GM23338 (cell line): Measurements from ENCODE around the gene PTPN22. TPM values are rescaled to one million over a fixed set of nuclear protein-coding genes. Genes with fewer than 3 reads are reported as not detected.

ENCODE experiments used
- ATAC-seq: fragments of 200-7000 bp; cut with Tn5 transposase; 3 replicates; pipeline ENCODE4 v1.9.1; 2020
- DNase-seq: peaks from one replicate; pipeline ENCODE4 v3.0.0-alpha.2; 2015; ENCODE audit warnings: low spot score
- H2AFZ ChIP-seq: fragments of 200-600 bp; sonication (generic); 2 replicates; pipeline ENCODE4 v1.8.0; 2016; ENCODE audit warnings: antibody characterized with exemption, mild to moderate bottlenecking, moderate library complexity
- H3F3A ChIP-seq: fragments of 200-600 bp; sonication (generic); replicated peaks from 2 replicates; pipeline ENCODE4 v1.8.0; 2017; ENCODE audit warnings: antibody characterized with exemption, mixed run types, low read depth
- H3K27ac ChIP-seq: fragments of 200-600 bp; sonication (generic); 2 replicates; pipeline ENCODE4 v1.6.1; 2016; ENCODE audit warnings: low read depth
- H3K27me3 ChIP-seq: fragments of 200-600 bp; sonication (generic); 2 replicates; pipeline ENCODE4 v1.8.0; 2016; ENCODE audit warnings: mild to moderate bottlenecking, mixed run types, moderate library complexity; ENCODE audit not compliant: insufficient read depth
- H3K36me3 ChIP-seq: fragments of 200-600 bp; sonication (generic); 2 replicates; pipeline ENCODE4 v1.8.0; 2016; ENCODE audit warnings: mild to moderate bottlenecking; ENCODE audit not compliant: insufficient read depth
- H3K4me1 ChIP-seq: fragments of 200-600 bp; sonication (generic); 2 replicates; pipeline ENCODE4 v1.8.0; 2016; ENCODE audit warnings: mild to moderate bottlenecking, moderate library complexity; ENCODE audit not compliant: insufficient read depth
- H3K4me2 ChIP-seq: fragments of 200-600 bp; sonication (generic); 2 replicates; pipeline ENCODE4 v1.7.1; 2017; ENCODE audit warnings: mixed run types
- H3K4me3 ChIP-seq: fragments of 200-600 bp; sonication (generic); 2 replicates; pipeline ENCODE4 v1.6.1; 2016; ENCODE audit warnings: mixed run types
- H3K79me2 ChIP-seq: fragments of 200-600 bp; sonication (generic); replicated peaks from 2 replicates; pipeline ENCODE4 v1.8.0; 2017; ENCODE audit warnings: mild to moderate bottlenecking; ENCODE audit not compliant: insufficient read depth
- H3K9me2 ChIP-seq: fragments of 200-600 bp; sonication (generic); 2 replicates; pipeline ENCODE4 v1.8.0; 2017; ENCODE audit not compliant: insufficient read depth
- H4K20me1 ChIP-seq: fragments of 200-600 bp; sonication (generic); replicated peaks from 2 replicates; pipeline ENCODE4 v1.8.0; 2017; ENCODE audit warnings: mild to moderate bottlenecking; ENCODE audit not compliant: insufficient read depth
- H3K27ac Mint-ChIP-seq: 2 replicates; pipeline ENCODE4 v1.8.0; 2020; ENCODE audit warnings: inconsistent platforms, mild to moderate bottlenecking, moderate library complexity, mixed read lengths
- H3K27me3 Mint-ChIP-seq: 3 replicates; pipeline ENCODE4 v1.8.0; 2022; ENCODE audit warnings: low read depth, mild to moderate bottlenecking, moderate library complexity, mixed read lengths, inconsistent platforms; ENCODE audit not compliant: insufficient read depth, poor library complexity
- H3K36me3 Mint-ChIP-seq: 3 replicates; pipeline ENCODE4 v1.8.0; 2021; ENCODE audit warnings: low read depth, mild to moderate bottlenecking, inconsistent platforms, moderate library complexity, mixed read lengths
- H3K4me1 Mint-ChIP-seq: 3 replicates; pipeline ENCODE4 v1.8.0; 2020; ENCODE audit warnings: mild to moderate bottlenecking, inconsistent platforms, mixed read lengths
- H3K4me3 Mint-ChIP-seq: 3 replicates; pipeline ENCODE4 v1.8.0; 2021; ENCODE audit warnings: moderate library complexity, mild to moderate bottlenecking, inconsistent platforms, mixed read lengths
- H3K9me3 Mint-ChIP-seq: 3 replicates; pipeline ENCODE4 v1.8.0; 2020; ENCODE audit warnings: moderate library complexity, mild to moderate bottlenecking, inconsistent platforms, mixed read lengths
- CREB1 ChIP-seq: fragments of 250-450 bp; sonication (Bioruptor Pico); IDR thresholded peaks from 2 replicates; pipeline ENCODE4 v1.5.0; 2020; ENCODE audit warnings: low read depth, mild to moderate bottlenecking, moderate library complexity
- CTCF ChIP-seq, 2 experiments: fragments of 200-600 bp in 1 of 2; sonication (generic) in 1 of 2; conservative IDR thresholded peaks; 2 replicates each; pipeline versions ENCODE4 v1.5.1 to v1.6.1; 2016 to 2017; ENCODE audit warnings: antibody characterized with exemption in 2 of 2, low read depth in 2 of 2, mild to moderate bottlenecking in 2 of 2, moderate library complexity in 1 of 2
- ETS1 ChIP-seq: IDR thresholded peaks from 2 replicates; pipeline ENCODE4 v1.6.1; 2016; ENCODE audit warnings: antibody characterized with exemption
- EZH2 ChIP-seq: fragments of 200-600 bp; sonication (generic); IDR thresholded peaks from one replicate; pipeline ENCODE4 v1.8.0; 2017; ENCODE audit warnings: antibody characterized with exemption, mild to moderate bottlenecking, low read depth; ENCODE audit not compliant: unreplicated experiment
- EZH2phosphoT487 ChIP-seq: fragments of 200-600 bp; sonication (generic); IDR thresholded peaks from one replicate; pipeline ENCODE4 v1.8.1; 2018; ENCODE audit warnings: antibody characterized with exemption; ENCODE audit not compliant: unreplicated experiment
- JUNB ChIP-seq: IDR thresholded peaks from one replicate; pipeline ENCODE4 v1.6.1; 2016; ENCODE audit warnings: antibody characterized with exemption; ENCODE audit not compliant: unreplicated experiment
- NANOG ChIP-seq: IDR thresholded peaks from 2 replicates; pipeline ENCODE4 v1.6.1; 2016; ENCODE audit warnings: antibody characterized with exemption, borderline replicate concordance
- POLR2AphosphoS5 ChIP-seq: IDR thresholded peaks from 2 replicates; pipeline ENCODE4 v1.6.1; 2016; ENCODE audit warnings: antibody characterized with exemption, low read depth
- REST ChIP-seq: IDR thresholded peaks from one replicate; pipeline ENCODE4 v1.6.1; 2018; ENCODE audit warnings: antibody characterized with exemption; ENCODE audit not compliant: unreplicated experiment
- STAT1 ChIP-seq: IDR thresholded peaks from one replicate; pipeline ENCODE4 v1.6.1; 2016; ENCODE audit warnings: antibody characterized with exemption; ENCODE audit not compliant: unreplicated experiment
- ZNF114 ChIP-seq: fragments of 250-450 bp; sonication (Bioruptor Pico); IDR thresholded peaks from 2 replicates; pipeline ENCODE4 v1.5.0; 2020; ENCODE audit warnings: mild to moderate bottlenecking, moderate library complexity
- ZNF331 ChIP-seq: fragments of 250-450 bp; sonication (Bioruptor Pico); IDR thresholded peaks from 2 replicates; pipeline ENCODE4 v1.5.0; 2020; ENCODE audit warnings: low read depth, mild to moderate bottlenecking, moderate library complexity
- polyA plus RNA-seq: library from polyadenylated mRNA; unstranded; fragments of >200 nt; fragmentation: Nextera tagmentation; extraction: Ambion mirVana; gene quantifications from 2 replicates; pipeline ENCODE4 v1.2.1, GENCODE V29; 2016
- total RNA-seq: library from RNA; depleted of rRNA; stranded (reverse); fragments of >200 nt; shearing (Covaris generic); gene quantifications from 2 replicates; pipeline ENCODE4 v1.2.3, GENCODE V29; 2014

The PTPN22 gene
- total and polyA plus RNA-seq, 2 experiments from 2014 or later: 0.08 TPM; not detected in 1

- Histone ChIP-seq H3K27ac (no peak overlapping the region), H3K79me2 (no peaks in the 10 kb centered on the region), H3K4me2 (no peak overlapping the region), H3K27me3 (no peaks in the 10 kb centered on the region), H3K4me3 (no peak overlapping the region), H2AFZ (no peak overlapping the region), H3K4me1 (no peaks in the 10 kb centered on the region), H3F3A (no peaks in the 10 kb centered on the region), H4K20me1 (no peaks in the 10 kb centered on the region), H3K36me3 (peaks cover 4% of the 10 kb centered on the region; the same call in 1 of the 2 replicates), H3K9me2 (no peaks in the 10 kb centered on the region)
- Mint-ChIP-seq H3K4me1 (no peaks in the 10 kb centered on the region), H3K36me3 (no peaks in the 10 kb centered on the region), H3K27me3 (peaks cover 1% of the 10 kb centered on the region), H3K4me3 (no peak overlapping the region), H3K27ac (no peak overlapping the region), H3K9me3 (peaks cover 5% of the 10 kb centered on the region; the same call in 1 of the 3 replicates)
- ATAC-seq (no peak), DNase-seq (no peak)
- TF ChIP-seq ETS1 (no peak), STAT1 (no peak), NANOG (no peak), REST (no peak), EZH2 (no peak), CREB1 (CRISPR knock-in tag) (no peak), POLR2AphosphoS5 (no peak), ZNF114 (CRISPR knock-in tag) (no peak), CTCF (conservative IDR thresholded peaks at IDR 0.05; ENCODE audit: low read depth in 2 of 2) (no peak), JUNB (no peak), ZNF331 (CRISPR knock-in tag) (no peak), EZH2phosphoT487 (no peak)
Observed at GRCh38 chr1:113849072-113849471, 22.4 kb downstream of the PTPN22 start.
